Stimulated activated CD8-positive, alpha-beta memory T cell treated with anti-CD3 and anti-CD28 coated beads, Interleukin-7, amount 100 ng/mL, for 1 hour (primary cell): Measurements from ENCODE around the gene DNASE2.
"Not testable (repeated sequence)": the region's sequence is repeated elsewhere in the genome, so short reads cannot be mapped to it uniquely, and the experiment has no call there.

Source experiments
- DNase-seq, 2 donors: peaks; one replicate each; pipeline ENCODE4 v3.0.0-alpha.2; 2020; ENCODE audit warnings: low read depth in 2 of 2

DNASE2 gene

GRCh38 chr19:12881172-12881808 lies at the start of gene DNASE2:
DNASE2 (minus strand) TSS chr19:12881449; CDS start chr19:12881375, 74 bp downstream.
- peak; percentile 67 to 73 for DNase-seq

GRCh38 chr19:12930002-12930645 lies 48.9 kb upstream of the DNASE2 start:
- DNase-seq: no peak

- no peak for DNase-seq
Observed at GRCh38 chr19:12924621-12925310, 43.5 kb upstream of the DNASE2 start.

GRCh38 chr19:12922959-12923358 lies 41.7 kb upstream of the DNASE2 start:
- no peak for DNase-seq

GRCh38 chr19:12921047-12921446 lies 39.8 kb upstream of the DNASE2 start:
- no peak for DNase-seq

- DNase-seq: no peak
Observed at GRCh38 chr19:12918253-12918652, 37.0 kb upstream of the DNASE2 start.

GRCh38 chr19:12915860-12916259 lies 34.6 kb upstream of the DNASE2 start:
- not testable (repeated sequence) for DNase-seq

- DNase-seq: peak in 1 of 2 donors; percentile 23
Observed at GRCh38 chr19:12913851-12914690, 32.8 kb upstream of the DNASE2 start.

GRCh38 chr19:12913011-12913561 lies 31.8 kb upstream of the DNASE2 start:
- no peak for DNase-seq

GRCh38 chr19:12912571-12912970 lies 31.3 kb upstream of the DNASE2 start:
- no peak for DNase-seq

- DNase-seq: no peak
Observed at GRCh38 chr19:12907166-12907565, 25.9 kb upstream of the DNASE2 start.

- no peak for DNase-seq
Observed at GRCh38 chr19:12899891-12900518, 18.8 kb upstream of the DNASE2 start.

- DNase-seq: no peak
Observed at GRCh38 chr19:12896460-12896859, 15.2 kb upstream of the DNASE2 start.

- DNase-seq: no peak
Observed at GRCh38 chr19:12893582-12893981, 12.3 kb upstream of the DNASE2 start.

- no peak for DNase-seq
Observed at GRCh38 chr19:12891553-12892021, 10.3 kb upstream of the DNASE2 start.

- DNase-seq: peak; percentile 89 to 90
Observed at GRCh38 chr19:12890787-12891552, 9.7 kb upstream of the DNASE2 start, which contains the start of gene GCDH. GCDH (plus strand) TSS chr19:12891160; CDS start chr19:12891305, 145 bp downstream.

- not testable (repeated sequence) for DNase-seq
Observed at GRCh38 chr19:12890299-12890786, 9.1 kb upstream of the DNASE2 start.

- DNase-seq: no peak
Observed at GRCh38 chr19:12888006-12888603, 6.9 kb upstream of the DNASE2 start.

GRCh38 chr19:12886969-12887747 lies 5.9 kb upstream of the DNASE2 start, which contains the start of gene KLF1:
KLF1 (minus strand) TSS chr19:12887201; CDS start chr19:12887140, 61 bp downstream.
- no peak for DNase-seq
